Nephron progenitor cell (in vitro differentiated cells): Measurements from ENCODE around the gene SCGB1D1.
"Not testable (repeated sequence)": the region's sequence is repeated elsewhere in the genome, so short reads cannot be mapped to it uniquely, and the experiment has no call there.

ENCODE experiments used
- DNase-seq: peaks from one replicate; pipeline ENCODE4 v3.0.0; 2021
- H3K27ac Mint-ChIP-seq: 2 replicates; pipeline ENCODE4 v1.8.0; 2021; ENCODE audit warnings: mild to moderate bottlenecking, moderate library complexity, mixed read lengths
- H3K27me3 Mint-ChIP-seq: 2 replicates; pipeline ENCODE4 v1.8.0; 2021; ENCODE audit warnings: mild to moderate bottlenecking, low read depth, mixed read lengths; ENCODE audit not compliant: poor library complexity
- H3K36me3 Mint-ChIP-seq: 2 replicates; pipeline ENCODE4 v1.8.0; 2021; ENCODE audit warnings: low read depth, mixed read lengths
- H3K4me1 Mint-ChIP-seq: 2 replicates; pipeline ENCODE4 v1.8.0; 2021; ENCODE audit warnings: mixed read lengths
- H3K4me3 Mint-ChIP-seq: 2 replicates; pipeline ENCODE4 v1.8.0; 2021; ENCODE audit warnings: mild to moderate bottlenecking, moderate library complexity, mixed read lengths
- H3K9me3 Mint-ChIP-seq: 2 replicates; pipeline ENCODE4 v1.8.0; 2021; ENCODE audit warnings: mild to moderate bottlenecking, moderate library complexity, mixed read lengths
- CTCF ChIP-seq: fragments of 200-600 bp; sonication (generic); IDR thresholded peaks from 2 replicates; pipeline ENCODE4 v1.5.0; 2021; ENCODE audit warnings: antibody characterized with exemption

The SCGB1D1 gene

GRCh38 chr11:62186195-62186594, 3.8 kb upstream of the SCGB1D1 start:
- no peaks in the 10 kb centered on the region for H3K4me1 Mint-ChIP-seq
- peaks cover 21% of the 10 kb centered on the region for H3K27me3 Mint-ChIP-seq
- no peak for TF ChIP-seq CTCF
- H3K4me3 Mint-ChIP-seq: no peak overlapping the region
- H3K36me3 Mint-ChIP-seq: no peaks in the 10 kb centered on the region
- DNase-seq: no peak
- H3K27ac Mint-ChIP-seq: no peak overlapping the region
- H3K9me3 Mint-ChIP-seq: peaks cover 10% of the 10 kb centered on the region

GRCh38 chr11:62193952-62194351, 3.9 kb downstream of the SCGB1D1 start:
- Mint-ChIP-seq H3K36me3 (no peaks in the 10 kb centered on the region), H3K4me3 (no peak overlapping the region), H3K27ac (no peak overlapping the region), H3K27me3 (peaks cover 62% of the 10 kb centered on the region), H3K9me3 (no peaks in the 10 kb centered on the region), H3K4me1 (no peaks in the 10 kb centered on the region)
- no peak for TF ChIP-seq CTCF
- peak; percentile 54 for DNase-seq

- not testable (repeated sequence) for H3K36me3 Mint-ChIP-seq, H3K4me3 Mint-ChIP-seq, H3K9me3 Mint-ChIP-seq, H3K4me1 Mint-ChIP-seq, DNase-seq, H3K27ac Mint-ChIP-seq
- H3K27me3 Mint-ChIP-seq: peaks cover 54% of the 10 kb centered on the region
Measured at GRCh38 chr11:62195010-62195409, 5.0 kb downstream of the SCGB1D1 start.

GRCh38 chr11:62195945-62196344, 5.9 kb downstream of the SCGB1D1 start:
- H3K27me3 Mint-ChIP-seq: peaks cover 58% of the 10 kb centered on the region
- H3K9me3 Mint-ChIP-seq: no peaks in the 10 kb centered on the region
- no peak overlapping the region for H3K27ac Mint-ChIP-seq
- no peak for TF ChIP-seq CTCF
- no peaks in the 10 kb centered on the region for H3K4me1 Mint-ChIP-seq
- no peak for DNase-seq
- H3K36me3 Mint-ChIP-seq: no peaks in the 10 kb centered on the region
- no peak overlapping the region for H3K4me3 Mint-ChIP-seq

GRCh38 chr11:62197400-62197799, 7.4 kb downstream of the SCGB1D1 start:
- H3K4me3 Mint-ChIP-seq, H3K27ac Mint-ChIP-seq, DNase-seq, H3K36me3 Mint-ChIP-seq, H3K4me1 Mint-ChIP-seq, H3K9me3 Mint-ChIP-seq: not testable (repeated sequence)
- peaks cover 54% of the 10 kb centered on the region for H3K27me3 Mint-ChIP-seq

- Mint-ChIP-seq H3K4me3 (no peak overlapping the region), H3K27me3 (peaks cover 28% of the 10 kb centered on the region), H3K36me3 (no peaks in the 10 kb centered on the region), H3K27ac (no peak overlapping the region), H3K9me3 (no peaks in the 10 kb centered on the region), H3K4me1 (no peaks in the 10 kb centered on the region)
- DNase-seq: no peak
- TF ChIP-seq CTCF: no peak
Measured at GRCh38 chr11:62201376-62201775, 11.4 kb downstream of the SCGB1D1 start.

- DNase-seq: no peak
- peaks cover 31% of the 10 kb centered on the region for H3K27me3 Mint-ChIP-seq
- H3K36me3 Mint-ChIP-seq: no peaks in the 10 kb centered on the region
- no peak overlapping the region for H3K4me3 Mint-ChIP-seq
- no peak for TF ChIP-seq CTCF
- no peak overlapping the region for H3K27ac Mint-ChIP-seq
- H3K4me1 Mint-ChIP-seq: no peaks in the 10 kb centered on the region
- no peaks in the 10 kb centered on the region for H3K9me3 Mint-ChIP-seq
Measured at GRCh38 chr11:62202910-62203309, 12.9 kb downstream of the SCGB1D1 start.
